GM23338 (cell line): ENCODE data around the gene VEGFB. TPM values are rescaled to one million over a fixed set of nuclear protein-coding genes. Genes with fewer than 3 reads are reported as not detected.

Experiments
- ATAC-seq: fragments of 200-7000 bp; cut with Tn5 transposase; 3 replicates; pipeline ENCODE4 v1.9.1; 2020
- DNase-seq: peaks from one replicate; pipeline ENCODE4 v3.0.0-alpha.2; 2015; ENCODE audit warnings: low spot score
- H2AFZ ChIP-seq: fragments of 200-600 bp; sonication (generic); 2 replicates; pipeline ENCODE4 v1.8.0; 2016; ENCODE audit warnings: antibody characterized with exemption, mild to moderate bottlenecking, moderate library complexity
- H3F3A ChIP-seq: fragments of 200-600 bp; sonication (generic); replicated peaks from 2 replicates; pipeline ENCODE4 v1.8.0; 2017; ENCODE audit warnings: antibody characterized with exemption, mixed run types, low read depth
- H3K27ac ChIP-seq: fragments of 200-600 bp; sonication (generic); 2 replicates; pipeline ENCODE4 v1.6.1; 2016; ENCODE audit warnings: low read depth
- H3K27me3 ChIP-seq: fragments of 200-600 bp; sonication (generic); 2 replicates; pipeline ENCODE4 v1.8.0; 2016; ENCODE audit warnings: mild to moderate bottlenecking, mixed run types, moderate library complexity; ENCODE audit not compliant: insufficient read depth
- H3K36me3 ChIP-seq: fragments of 200-600 bp; sonication (generic); 2 replicates; pipeline ENCODE4 v1.8.0; 2016; ENCODE audit warnings: mild to moderate bottlenecking; ENCODE audit not compliant: insufficient read depth
- H3K4me1 ChIP-seq: fragments of 200-600 bp; sonication (generic); 2 replicates; pipeline ENCODE4 v1.8.0; 2016; ENCODE audit warnings: mild to moderate bottlenecking, moderate library complexity; ENCODE audit not compliant: insufficient read depth
- H3K4me2 ChIP-seq: fragments of 200-600 bp; sonication (generic); 2 replicates; pipeline ENCODE4 v1.7.1; 2017; ENCODE audit warnings: mixed run types
- H3K4me3 ChIP-seq: fragments of 200-600 bp; sonication (generic); 2 replicates; pipeline ENCODE4 v1.6.1; 2016; ENCODE audit warnings: mixed run types
- H3K79me2 ChIP-seq: fragments of 200-600 bp; sonication (generic); replicated peaks from 2 replicates; pipeline ENCODE4 v1.8.0; 2017; ENCODE audit warnings: mild to moderate bottlenecking; ENCODE audit not compliant: insufficient read depth
- H3K9me2 ChIP-seq: fragments of 200-600 bp; sonication (generic); 2 replicates; pipeline ENCODE4 v1.8.0; 2017; ENCODE audit not compliant: insufficient read depth
- H4K20me1 ChIP-seq: fragments of 200-600 bp; sonication (generic); replicated peaks from 2 replicates; pipeline ENCODE4 v1.8.0; 2017; ENCODE audit warnings: mild to moderate bottlenecking; ENCODE audit not compliant: insufficient read depth
- H3K27ac Mint-ChIP-seq: 2 replicates; pipeline ENCODE4 v1.8.0; 2020; ENCODE audit warnings: inconsistent platforms, mild to moderate bottlenecking, moderate library complexity, mixed read lengths
- H3K27me3 Mint-ChIP-seq: 3 replicates; pipeline ENCODE4 v1.8.0; 2022; ENCODE audit warnings: low read depth, mild to moderate bottlenecking, moderate library complexity, mixed read lengths, inconsistent platforms; ENCODE audit not compliant: insufficient read depth, poor library complexity
- H3K36me3 Mint-ChIP-seq: 3 replicates; pipeline ENCODE4 v1.8.0; 2021; ENCODE audit warnings: low read depth, mild to moderate bottlenecking, inconsistent platforms, moderate library complexity, mixed read lengths
- H3K4me1 Mint-ChIP-seq: 3 replicates; pipeline ENCODE4 v1.8.0; 2020; ENCODE audit warnings: mild to moderate bottlenecking, inconsistent platforms, mixed read lengths
- H3K4me3 Mint-ChIP-seq: 3 replicates; pipeline ENCODE4 v1.8.0; 2021; ENCODE audit warnings: moderate library complexity, mild to moderate bottlenecking, inconsistent platforms, mixed read lengths
- H3K9me3 Mint-ChIP-seq: 3 replicates; pipeline ENCODE4 v1.8.0; 2020; ENCODE audit warnings: moderate library complexity, mild to moderate bottlenecking, inconsistent platforms, mixed read lengths
- CREB1 ChIP-seq: fragments of 250-450 bp; sonication (Bioruptor Pico); IDR thresholded peaks from 2 replicates; pipeline ENCODE4 v1.5.0; 2020; ENCODE audit warnings: low read depth, mild to moderate bottlenecking, moderate library complexity
- EZH2 ChIP-seq: fragments of 200-600 bp; sonication (generic); IDR thresholded peaks from one replicate; pipeline ENCODE4 v1.8.0; 2017; ENCODE audit warnings: antibody characterized with exemption, mild to moderate bottlenecking, low read depth; ENCODE audit not compliant: unreplicated experiment
- EZH2phosphoT487 ChIP-seq: fragments of 200-600 bp; sonication (generic); IDR thresholded peaks from one replicate; pipeline ENCODE4 v1.8.1; 2018; ENCODE audit warnings: antibody characterized with exemption; ENCODE audit not compliant: unreplicated experiment
- NANOG ChIP-seq: IDR thresholded peaks from 2 replicates; pipeline ENCODE4 v1.6.1; 2016; ENCODE audit warnings: antibody characterized with exemption, borderline replicate concordance
- POLR2AphosphoS5 ChIP-seq: IDR thresholded peaks from 2 replicates; pipeline ENCODE4 v1.6.1; 2016; ENCODE audit warnings: antibody characterized with exemption, low read depth
- STAT1 ChIP-seq: IDR thresholded peaks from one replicate; pipeline ENCODE4 v1.6.1; 2016; ENCODE audit warnings: antibody characterized with exemption; ENCODE audit not compliant: unreplicated experiment
- ZNF114 ChIP-seq: fragments of 250-450 bp; sonication (Bioruptor Pico); IDR thresholded peaks from 2 replicates; pipeline ENCODE4 v1.5.0; 2020; ENCODE audit warnings: mild to moderate bottlenecking, moderate library complexity
- ZNF331 ChIP-seq: fragments of 250-450 bp; sonication (Bioruptor Pico); IDR thresholded peaks from 2 replicates; pipeline ENCODE4 v1.5.0; 2020; ENCODE audit warnings: low read depth, mild to moderate bottlenecking, moderate library complexity
- polyA plus RNA-seq: library from polyadenylated mRNA; unstranded; fragments of >200 nt; fragmentation: Nextera tagmentation; extraction: Ambion mirVana; gene quantifications from 2 replicates; pipeline ENCODE4 v1.2.1, GENCODE V29; 2016
- total RNA-seq: library from RNA; depleted of rRNA; stranded (reverse); fragments of >200 nt; shearing (Covaris generic); gene quantifications from 2 replicates; pipeline ENCODE4 v1.2.3, GENCODE V29; 2014
- TF ChIP-seq, protein P1 (sequence below): fragments of 250-450 bp; sonication (Bioruptor Pico); IDR thresholded peaks from 2 replicates; pipeline ENCODE4 v1.5.0; 2020; ENCODE audit warnings: mild to moderate bottlenecking, moderate library complexity
- TF ChIP-seq, protein P2 (sequence below): IDR thresholded peaks from 2 replicates; pipeline ENCODE4 v1.6.1; 2016; ENCODE audit warnings: antibody characterized with exemption
- TF ChIP-seq, protein P3 (sequence below), 2 experiments: fragments of 200-600 bp in 1 of 2; sonication (generic) in 1 of 2; conservative IDR thresholded peaks; 2 replicates each; pipeline versions ENCODE4 v1.5.1 to v1.6.1; 2016 to 2017; ENCODE audit warnings: antibody characterized with exemption in 2 of 2, low read depth in 2 of 2, mild to moderate bottlenecking in 2 of 2, moderate library complexity in 1 of 2

The VEGFB gene
- total and polyA plus RNA-seq, 2 experiments from 2014 or later, result 20.8 to 25.8 TPM

DNA sequence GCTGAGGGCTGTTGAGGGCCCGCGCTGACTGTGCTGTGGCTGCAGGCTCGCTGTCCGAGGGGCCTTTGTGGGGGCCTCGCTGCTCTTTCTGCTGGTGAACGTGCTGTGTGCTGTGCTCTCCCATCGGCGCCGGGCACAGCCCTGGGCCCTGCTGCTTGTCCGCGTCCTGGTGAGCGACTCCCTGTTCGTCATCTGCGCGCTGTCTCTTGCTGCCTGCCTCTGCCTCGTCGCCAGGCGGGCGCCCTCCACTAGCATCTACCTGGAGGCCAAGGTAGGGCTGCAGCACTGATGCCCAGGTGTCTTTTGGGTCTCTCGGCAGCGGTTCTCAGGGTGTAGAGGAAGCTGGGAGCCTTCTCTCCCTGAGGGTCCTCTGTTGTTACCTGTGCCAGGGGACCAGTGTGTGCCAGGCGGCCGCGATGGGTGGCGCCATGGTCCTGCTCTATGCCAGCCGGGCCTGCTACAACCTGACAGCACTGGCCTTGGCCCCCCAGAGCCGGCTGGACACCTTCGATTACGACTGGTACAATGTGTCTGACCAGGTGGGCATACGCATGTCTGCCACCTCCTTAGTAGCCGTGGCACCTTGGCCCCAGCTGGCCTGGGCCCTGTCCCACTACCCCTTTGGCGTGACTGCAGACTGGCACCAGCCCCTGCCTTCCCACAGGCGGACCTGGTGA lies 53.4 kb downstream of the VEGFB start (continued):
- TF ChIP-seq, protein P1, sequence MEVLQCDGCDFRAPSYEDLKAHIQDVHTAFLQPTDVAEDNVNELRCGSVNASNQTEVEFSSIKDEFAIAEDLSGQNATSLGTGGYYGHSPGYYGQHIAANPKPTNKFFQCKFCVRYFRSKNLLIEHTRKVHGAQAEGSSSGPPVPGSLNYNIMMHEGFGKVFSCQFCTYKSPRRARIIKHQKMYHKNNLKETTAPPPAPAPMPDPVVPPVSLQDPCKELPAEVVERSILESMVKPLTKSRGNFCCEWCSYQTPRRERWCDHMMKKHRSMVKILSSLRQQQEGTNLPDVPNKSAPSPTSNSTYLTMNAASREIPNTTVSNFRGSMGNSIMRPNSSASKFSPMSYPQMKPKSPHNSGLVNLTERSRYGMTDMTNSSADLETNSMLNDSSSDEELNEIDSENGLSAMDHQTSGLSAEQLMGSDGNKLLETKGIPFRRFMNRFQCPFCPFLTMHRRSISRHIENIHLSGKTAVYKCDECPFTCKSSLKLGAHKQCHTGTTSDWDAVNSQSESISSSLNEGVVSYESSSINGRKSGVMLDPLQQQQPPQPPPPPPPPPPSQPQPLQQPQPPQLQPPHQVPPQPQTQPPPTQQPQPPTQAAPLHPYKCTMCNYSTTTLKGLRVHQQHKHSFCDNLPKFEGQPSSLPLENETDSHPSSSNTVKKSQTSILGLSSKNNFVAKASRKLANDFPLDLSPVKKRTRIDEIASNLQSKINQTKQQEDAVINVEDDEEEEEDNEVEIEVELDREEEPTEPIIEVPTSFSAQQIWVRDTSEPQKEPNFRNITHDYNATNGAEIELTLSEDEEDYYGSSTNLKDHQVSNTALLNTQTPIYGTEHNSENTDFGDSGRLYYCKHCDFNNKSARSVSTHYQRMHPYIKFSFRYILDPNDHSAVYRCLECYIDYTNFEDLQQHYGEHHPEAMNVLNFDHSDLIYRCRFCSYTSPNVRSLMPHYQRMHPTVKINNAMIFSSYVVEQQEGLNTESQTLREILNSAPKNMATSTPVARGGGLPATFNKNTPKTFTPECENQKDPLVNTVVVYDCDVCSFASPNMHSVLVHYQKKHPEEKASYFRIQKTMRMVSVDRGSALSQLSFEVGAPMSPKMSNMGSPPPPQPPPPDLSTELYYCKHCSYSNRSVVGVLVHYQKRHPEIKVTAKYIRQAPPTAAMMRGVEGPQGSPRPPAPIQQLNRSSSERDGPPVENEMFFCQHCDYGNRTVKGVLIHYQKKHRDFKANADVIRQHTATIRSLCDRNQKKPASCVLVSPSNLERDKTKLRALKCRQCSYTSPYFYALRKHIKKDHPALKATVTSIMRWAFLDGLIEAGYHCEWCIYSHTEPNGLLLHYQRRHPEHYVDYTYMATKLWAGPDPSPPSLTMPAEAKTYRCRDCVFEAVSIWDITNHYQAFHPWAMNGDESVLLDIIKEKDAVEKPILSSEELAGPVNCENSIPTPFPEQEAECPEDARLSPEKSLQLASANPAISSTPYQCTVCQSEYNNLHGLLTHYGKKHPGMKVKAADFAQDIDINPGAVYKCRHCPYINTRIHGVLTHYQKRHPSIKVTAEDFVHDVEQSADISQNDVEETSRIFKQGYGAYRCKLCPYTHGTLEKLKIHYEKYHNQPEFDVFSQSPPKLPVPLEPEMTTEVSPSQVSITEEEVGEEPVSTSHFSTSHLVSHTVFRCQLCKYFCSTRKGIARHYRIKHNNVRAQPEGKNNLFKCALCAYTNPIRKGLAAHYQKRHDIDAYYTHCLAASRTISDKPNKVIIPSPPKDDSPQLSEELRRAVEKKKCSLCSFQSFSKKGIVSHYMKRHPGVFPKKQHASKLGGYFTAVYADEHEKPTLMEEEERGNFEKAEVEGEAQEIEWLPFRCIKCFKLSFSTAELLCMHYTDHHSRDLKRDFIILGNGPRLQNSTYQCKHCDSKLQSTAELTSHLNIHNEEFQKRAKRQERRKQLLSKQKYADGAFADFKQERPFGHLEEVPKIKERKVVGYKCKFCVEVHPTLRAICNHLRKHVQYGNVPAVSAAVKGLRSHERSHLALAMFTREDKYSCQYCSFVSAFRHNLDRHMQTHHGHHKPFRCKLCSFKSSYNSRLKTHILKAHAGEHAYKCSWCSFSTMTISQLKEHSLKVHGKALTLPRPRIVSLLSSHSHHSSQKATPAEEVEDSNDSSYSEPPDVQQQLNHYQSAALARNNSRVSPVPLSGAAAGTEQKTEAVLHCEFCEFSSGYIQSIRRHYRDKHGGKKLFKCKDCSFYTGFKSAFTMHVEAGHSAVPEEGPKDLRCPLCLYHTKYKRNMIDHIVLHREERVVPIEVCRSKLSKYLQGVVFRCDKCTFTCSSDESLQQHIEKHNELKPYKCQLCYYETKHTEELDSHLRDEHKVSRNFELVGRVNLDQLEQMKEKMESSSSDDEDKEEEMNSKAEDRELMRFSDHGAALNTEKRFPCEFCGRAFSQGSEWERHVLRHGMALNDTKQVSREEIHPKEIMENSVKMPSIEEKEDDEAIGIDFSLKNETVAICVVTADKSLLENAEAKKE (CRISPR knock-in tag), result no peak
- TF ChIP-seq, protein P2, sequence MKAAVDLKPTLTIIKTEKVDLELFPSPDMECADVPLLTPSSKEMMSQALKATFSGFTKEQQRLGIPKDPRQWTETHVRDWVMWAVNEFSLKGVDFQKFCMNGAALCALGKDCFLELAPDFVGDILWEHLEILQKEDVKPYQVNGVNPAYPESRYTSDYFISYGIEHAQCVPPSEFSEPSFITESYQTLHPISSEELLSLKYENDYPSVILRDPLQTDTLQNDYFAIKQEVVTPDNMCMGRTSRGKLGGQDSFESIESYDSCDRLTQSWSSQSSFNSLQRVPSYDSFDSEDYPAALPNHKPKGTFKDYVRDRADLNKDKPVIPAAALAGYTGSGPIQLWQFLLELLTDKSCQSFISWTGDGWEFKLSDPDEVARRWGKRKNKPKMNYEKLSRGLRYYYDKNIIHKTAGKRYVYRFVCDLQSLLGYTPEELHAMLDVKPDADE, result no peak
- TF ChIP-seq POLR2AphosphoS5, result no peak
- TF ChIP-seq STAT1, result no peak

DNA sequence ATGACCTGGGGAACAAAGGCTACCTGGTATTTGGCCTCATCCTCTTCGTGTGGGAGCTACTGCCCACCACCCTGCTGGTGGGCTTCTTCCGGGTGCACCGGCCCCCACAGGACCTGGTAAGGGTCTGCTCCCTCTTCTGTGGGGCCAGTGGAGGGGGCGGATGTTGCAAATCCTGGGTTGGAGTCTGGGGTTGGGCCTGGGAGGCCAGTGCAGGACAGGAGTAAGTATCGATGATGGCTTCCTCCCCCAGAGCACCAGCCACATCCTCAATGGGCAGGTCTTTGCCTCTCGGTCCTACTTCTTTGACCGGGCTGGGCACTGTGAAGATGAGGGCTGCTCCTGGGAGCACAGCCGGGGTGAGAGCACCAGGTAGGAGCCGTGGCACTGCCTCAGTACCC lies 54.0 kb downstream of the VEGFB start:
- Histone ChIP-seq H3K27me3 (peaks cover 55% of the 10 kb centered on the region), H3K36me3 (no peaks in the 10 kb centered on the region), H3K9me2 (no peaks in the 10 kb centered on the region), H3K4me3 (no peak overlapping the region), H3F3A (peaks cover 13% of the 10 kb centered on the region; the same call in 1 of the 2 replicates), H2AFZ (no peak overlapping the region), H3K27ac (no peak overlapping the region), H3K79me2 (no peaks in the 10 kb centered on the region), H3K4me2 (no peak overlapping the region), H3K4me1 (peaks cover 8% of the 10 kb centered on the region), H4K20me1 (peaks cover 1% of the 10 kb centered on the region; the same call in 1 of the 2 replicates)
- Mint-ChIP-seq H3K9me3 (no peaks in the 10 kb centered on the region; the same call in 1 of the 3 replicates), H3K4me1 (peaks cover 11% of the 10 kb centered on the region), H3K27me3 (peaks cover 50% of the 10 kb centered on the region), H3K4me3 (no peak overlapping the region), H3K27ac (no peak overlapping the region), H3K36me3 (no peaks in the 10 kb centered on the region; the same call in 2 of the 3 replicates)
- DNase-seq, result no peak
- no peak for ATAC-seq
- no peak for TF ChIP-seq POLR2AphosphoS5
- TF ChIP-seq, protein P3, sequence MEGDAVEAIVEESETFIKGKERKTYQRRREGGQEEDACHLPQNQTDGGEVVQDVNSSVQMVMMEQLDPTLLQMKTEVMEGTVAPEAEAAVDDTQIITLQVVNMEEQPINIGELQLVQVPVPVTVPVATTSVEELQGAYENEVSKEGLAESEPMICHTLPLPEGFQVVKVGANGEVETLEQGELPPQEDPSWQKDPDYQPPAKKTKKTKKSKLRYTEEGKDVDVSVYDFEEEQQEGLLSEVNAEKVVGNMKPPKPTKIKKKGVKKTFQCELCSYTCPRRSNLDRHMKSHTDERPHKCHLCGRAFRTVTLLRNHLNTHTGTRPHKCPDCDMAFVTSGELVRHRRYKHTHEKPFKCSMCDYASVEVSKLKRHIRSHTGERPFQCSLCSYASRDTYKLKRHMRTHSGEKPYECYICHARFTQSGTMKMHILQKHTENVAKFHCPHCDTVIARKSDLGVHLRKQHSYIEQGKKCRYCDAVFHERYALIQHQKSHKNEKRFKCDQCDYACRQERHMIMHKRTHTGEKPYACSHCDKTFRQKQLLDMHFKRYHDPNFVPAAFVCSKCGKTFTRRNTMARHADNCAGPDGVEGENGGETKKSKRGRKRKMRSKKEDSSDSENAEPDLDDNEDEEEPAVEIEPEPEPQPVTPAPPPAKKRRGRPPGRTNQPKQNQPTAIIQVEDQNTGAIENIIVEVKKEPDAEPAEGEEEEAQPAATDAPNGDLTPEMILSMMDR (conservative IDR thresholded peaks at IDR 0.05; ENCODE audit: low read depth in 2 of 2), result no peak
- no peak for TF ChIP-seq ZNF331 (CRISPR knock-in tag)
- TF ChIP-seq NANOG, result no peak
- TF ChIP-seq EZH2phosphoT487, result no peak
- TF ChIP-seq CREB1 (CRISPR knock-in tag), result no peak
- TF ChIP-seq STAT1, result no peak
- TF ChIP-seq ZNF114 (CRISPR knock-in tag), result no peak
- TF ChIP-seq, protein P2, result no peak
- no peak for TF ChIP-seq EZH2
